ENCODE measurements around the gene PRSS53. TPM values are rescaled to one million over a fixed set of nuclear protein-coding genes. Genes with fewer than 3 reads are reported as not detected.

PRSS53 gene
- total RNA-seq = 2.7 and 3.2 TPM in 2 replicates

DNA sequence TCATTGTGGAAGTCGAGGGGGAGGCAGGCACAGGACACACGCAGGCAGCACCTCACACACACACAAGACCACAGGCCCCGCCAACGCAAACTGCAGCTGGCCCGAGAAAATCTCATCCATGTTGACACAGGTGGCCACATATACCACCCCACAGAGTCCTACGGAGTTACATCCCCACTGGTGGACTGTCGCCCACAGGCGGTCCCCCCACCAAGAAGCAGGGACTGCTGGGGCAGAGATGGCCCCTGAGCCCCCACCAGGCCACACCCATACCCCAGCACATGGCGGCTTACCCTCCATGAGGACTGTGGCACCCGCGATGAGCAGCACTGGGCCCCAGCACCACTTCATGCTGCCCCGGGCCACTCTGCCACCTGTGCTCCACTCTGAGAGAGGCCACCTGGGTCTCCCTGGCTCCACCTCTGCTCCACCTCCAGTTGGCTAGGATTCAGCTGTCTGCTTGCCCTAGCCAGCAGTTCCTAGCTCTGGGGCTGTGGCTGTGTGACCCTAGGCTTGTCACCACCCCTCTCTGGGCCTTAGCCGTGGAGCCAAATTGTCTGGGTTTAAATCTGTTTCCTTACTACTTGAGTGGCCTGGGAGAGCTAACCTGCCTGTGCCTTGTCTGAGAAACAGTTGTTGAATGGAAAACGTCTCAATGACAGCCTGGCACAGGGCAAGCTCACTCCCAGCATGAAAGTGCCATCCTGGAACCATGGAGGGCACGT is at the start of gene PRSS53:
TSS of gene PRSS53 (minus strand) at position 485 of the 725 bp plus-strand sequence. CDS start at position 351, 134 bp downstream.

DNA sequence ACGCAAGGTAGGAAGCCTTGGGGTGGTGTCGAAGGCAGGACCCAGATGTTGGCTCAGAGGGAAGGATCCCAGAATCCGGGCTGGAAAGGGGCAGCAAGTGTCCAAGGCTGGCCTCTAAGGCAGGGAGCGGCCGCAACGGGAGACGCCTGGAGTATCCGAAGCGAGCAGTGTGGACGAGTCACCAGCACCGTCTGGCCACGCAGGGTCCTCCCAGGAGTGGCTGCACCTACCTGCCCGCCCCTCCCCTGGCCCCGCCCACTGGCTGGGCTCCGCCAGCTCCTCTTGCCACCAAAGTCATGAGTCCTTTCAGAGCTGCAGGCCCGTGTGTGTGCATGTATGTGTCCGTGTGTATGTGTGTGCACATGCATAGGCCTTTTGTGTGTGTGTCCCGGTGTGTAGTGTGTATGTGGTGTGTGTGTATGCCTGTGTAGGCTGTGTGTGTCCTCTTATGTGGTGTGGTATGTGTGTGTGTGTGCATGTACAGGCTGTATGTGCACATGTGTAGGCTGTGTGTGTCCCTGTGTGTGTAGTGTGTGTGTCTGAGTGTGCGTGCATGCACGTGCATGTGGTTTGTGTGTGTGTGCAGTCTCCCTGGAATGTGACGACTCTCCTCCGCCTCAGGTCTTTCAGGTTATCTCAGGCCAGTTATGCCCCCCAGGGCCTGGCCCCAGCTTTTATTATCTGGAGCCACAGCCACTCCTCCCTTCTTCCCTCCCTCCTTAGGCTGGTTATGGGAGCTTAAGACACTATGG is 47.0 kb upstream of the PRSS53 start, which contains the start of gene PRSS8:
TSS of gene PRSS8 (minus strand) at position 193 of the 752 bp plus-strand sequence. CDS start 229 bp downstream, outside the sequence.

DNA sequence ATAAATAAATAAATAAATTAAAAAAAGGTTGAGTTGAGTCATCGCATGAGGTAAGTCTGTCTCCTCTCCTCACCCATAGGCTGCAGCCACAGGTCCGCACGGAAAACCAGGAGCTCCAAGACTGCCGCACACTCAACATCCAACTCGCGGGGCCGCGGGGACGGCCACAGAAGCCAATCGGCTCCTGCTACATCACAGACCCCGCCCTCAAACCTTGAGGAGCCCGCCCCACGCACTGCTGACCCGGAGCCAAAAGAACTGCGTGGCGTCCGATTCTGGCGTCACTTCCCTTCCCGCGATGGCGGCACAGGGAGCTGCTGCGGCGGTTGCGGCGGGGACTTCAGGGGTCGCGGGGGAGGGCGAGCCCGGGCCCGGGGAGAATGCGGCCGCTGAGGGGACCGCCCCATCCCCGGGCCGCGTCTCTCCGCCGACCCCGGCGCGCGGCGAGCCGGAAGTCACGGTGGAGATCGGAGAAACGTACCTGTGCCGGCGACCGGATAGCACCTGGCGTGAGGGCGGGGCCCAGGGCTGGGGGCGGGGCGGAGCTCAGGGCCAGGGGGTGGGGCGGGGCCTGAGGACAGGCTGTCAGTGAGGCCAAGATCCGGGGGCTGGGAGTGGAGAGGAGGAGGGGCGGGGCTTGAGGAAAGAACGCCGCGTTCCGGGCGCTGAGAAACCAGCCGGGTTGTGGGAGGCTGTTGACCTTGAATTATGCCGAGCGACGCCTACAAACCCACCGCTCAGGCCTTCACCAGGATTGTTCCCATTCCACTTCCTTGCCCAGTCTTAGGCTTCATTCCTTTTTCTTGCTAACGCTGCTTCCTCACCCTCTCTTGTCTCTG is 28.9 kb upstream of the PRSS53 start, which contains the start of gene KAT8:
TSS of gene KAT8 (plus strand) at position 281 of the 839 bp plus-strand sequence. CDS start at position 299, 18 bp downstream.

DNA sequence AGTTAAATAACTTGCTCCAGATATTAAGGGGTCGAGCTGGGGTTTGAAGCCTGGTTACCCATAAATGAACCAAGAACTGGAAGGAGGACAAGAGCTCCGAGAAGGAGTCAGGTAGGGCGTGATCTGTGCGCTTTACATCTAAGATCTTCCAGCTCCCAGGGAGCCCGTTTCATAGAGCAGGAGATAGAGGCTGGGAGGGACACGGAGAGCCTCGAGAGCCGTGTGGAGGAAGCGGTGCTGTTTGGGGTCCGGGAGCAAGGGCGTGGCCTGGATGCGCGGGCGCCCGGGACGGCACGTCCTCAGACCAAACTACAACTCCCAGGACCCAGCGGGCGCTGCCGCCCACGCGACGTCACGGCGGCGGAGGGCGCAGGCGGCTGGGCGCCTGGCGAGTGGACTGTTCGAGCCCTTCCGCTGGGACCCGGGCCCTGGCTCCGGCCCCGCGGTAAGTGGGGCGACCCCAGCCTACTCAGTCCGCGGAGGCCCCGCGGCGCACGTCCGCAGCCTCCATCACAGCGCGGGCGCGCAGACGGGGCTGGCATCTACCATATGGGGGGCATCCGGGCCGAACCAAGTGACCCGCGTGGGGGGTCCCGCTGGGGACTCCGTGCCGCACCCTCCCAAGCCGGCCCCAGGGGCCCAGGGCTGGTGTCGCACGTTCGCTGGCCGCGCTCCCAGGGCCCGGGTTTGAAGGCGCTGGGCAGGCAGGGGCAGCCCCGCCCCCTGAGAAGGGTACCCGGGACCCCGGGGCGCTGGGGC is 19.5 kb upstream of the PRSS53 start, which contains the start of gene BCKDK:
TSS of gene BCKDK (plus strand) at position 352 of the 759 bp plus-strand sequence. CDS start 838 bp downstream, outside the sequence.

DNA sequence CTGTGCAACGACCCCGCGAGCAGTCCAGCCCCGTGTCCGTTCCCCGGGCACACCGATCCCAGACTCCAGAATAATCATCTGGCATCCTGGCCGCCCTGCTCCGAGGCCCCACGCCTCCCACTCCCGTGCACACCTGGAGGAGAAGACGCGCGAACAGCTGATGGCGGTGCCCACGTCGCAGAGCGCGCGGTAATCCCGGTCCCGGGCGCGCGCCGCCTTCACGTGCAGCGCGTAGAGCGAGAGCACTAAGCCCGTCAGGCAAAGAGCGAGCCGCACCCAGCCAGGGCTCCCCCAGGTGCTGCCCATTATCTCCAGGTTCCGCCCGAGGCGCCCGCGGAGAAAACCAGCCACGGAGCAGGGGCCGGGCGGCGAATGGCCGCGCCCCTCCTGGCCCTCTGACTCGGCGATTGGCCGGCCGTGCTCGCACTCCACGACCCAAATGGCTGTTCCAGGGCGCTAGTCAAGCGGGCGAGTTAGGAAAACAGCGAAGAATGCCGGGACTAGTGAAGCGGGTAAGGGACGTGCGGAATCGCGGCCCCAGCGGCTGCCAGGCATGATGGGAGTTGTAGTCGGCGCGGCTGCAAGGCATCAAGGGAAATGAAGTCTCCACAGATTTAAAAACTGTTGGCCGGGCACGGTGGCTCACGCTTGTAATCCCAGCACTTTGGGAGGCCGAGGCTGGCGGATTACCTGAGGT is 5.8 kb upstream of the PRSS53 start, which contains the start of gene VKORC1:
TSS of gene VKORC1 (minus strand) at position 374 of the 697 bp plus-strand sequence. CDS start at position 306, 68 bp downstream.

DNA sequence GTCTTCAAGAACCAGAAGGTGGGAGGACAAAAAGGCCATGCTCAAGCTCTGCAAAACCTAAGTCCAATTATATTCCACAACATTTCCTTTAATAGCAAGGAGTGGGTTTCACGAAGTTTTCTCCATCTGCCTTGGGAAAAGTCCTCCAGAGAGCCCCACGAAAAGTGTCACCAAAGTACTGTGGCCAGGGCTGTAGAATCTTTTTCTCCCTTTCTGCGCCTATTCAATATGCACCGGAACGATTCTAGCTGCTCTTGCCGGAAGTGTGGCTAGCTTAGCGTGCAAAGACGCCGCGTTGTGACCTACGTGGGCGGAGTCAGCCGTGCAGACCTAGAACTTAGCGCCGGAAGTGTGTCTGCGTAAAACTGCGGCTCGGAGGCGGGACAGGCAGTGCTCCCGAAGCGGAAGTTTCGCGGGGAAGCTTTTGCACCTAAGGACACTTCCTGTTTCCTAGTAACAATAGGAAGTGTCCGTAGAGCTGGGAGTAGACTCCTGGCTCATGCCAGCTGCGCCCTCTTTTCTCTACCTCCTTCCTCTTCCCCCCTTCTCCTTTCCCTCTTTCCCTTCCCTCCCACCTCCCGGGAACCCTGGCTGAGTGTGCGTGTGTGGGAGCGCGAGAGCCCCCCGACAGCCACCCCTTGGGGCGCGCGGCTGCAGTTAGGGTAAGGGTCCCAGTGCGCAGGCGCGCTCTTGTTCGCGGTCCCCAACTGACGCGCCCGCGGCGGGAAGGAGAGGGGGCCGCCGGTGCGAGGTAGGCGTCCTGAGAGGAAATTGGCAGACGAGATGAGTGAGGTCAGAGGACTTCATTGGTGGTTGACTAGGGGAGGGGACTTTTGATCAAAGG is 14.6 kb downstream of the PRSS53 start, which contains the start of the genes ZNF646 and ZNF668:
TSS of gene ZNF646 (plus strand) at position 453 of the 844 bp plus-strand sequence. CDS start 1,903 bp downstream, outside the sequence.
TSS of gene ZNF668 (minus strand) at position 271 of the 844 bp plus-strand sequence. CDS start 9,781 bp downstream, outside the sequence.

Other genes with a start within 250 kb of the PRSS53 start
- 51.4 and 53.5 TPM in 2 replicates for gene BCL7C, start 194.9 kb downstream of the PRSS53 start, total RNA-seq
- 2.2 and 3.0 TPM in 2 replicates for gene CTF1, start 192.3 kb downstream of the PRSS53 start, total RNA-seq
- gene FBXL19, start 165.4 kb downstream of the PRSS53 start, total RNA-seq = 20.0 and 28.0 TPM in 2 replicates
- gene ORAI3, start 139.9 kb downstream of the PRSS53 start, total RNA-seq = 24.9 and 35.2 TPM in 2 replicates
- gene SETD1A, start 131.2 kb downstream of the PRSS53 start, total RNA-seq = 2.7 and 6.6 TPM in 2 replicates
- 28.0 and 35.6 TPM in 2 replicates for gene HSD3B7, start 103.7 kb downstream of the PRSS53 start, total RNA-seq
- 2.1 and 2.5 TPM in 2 replicates for gene STX1B, start 78.3 kb downstream of the PRSS53 start, total RNA-seq
- gene STX4, start 55.4 kb downstream of the PRSS53 start, total RNA-seq = 26.0 and 31.5 TPM in 2 replicates
- gene ZNF668, start 14.7 kb downstream of the PRSS53 start, total RNA-seq = 10.6 and 14.1 TPM in 2 replicates
- gene ZNF646, start 14.5 kb downstream of the PRSS53 start, total RNA-seq = 13.9 and 15.1 TPM in 2 replicates
- gene VKORC1, start 5.9 kb upstream of the PRSS53 start, total RNA-seq = 98.5 and 142 TPM in 2 replicates
- gene BCKDK, start 19.4 kb upstream of the PRSS53 start, total RNA-seq = 16.9 and 18.6 TPM in 2 replicates
- gene KAT8, start 28.7 kb upstream of the PRSS53 start, total RNA-seq = 33.6 and 37.0 TPM in 2 replicates
- gene PRSS8, start 46.8 kb upstream of the PRSS53 start, total RNA-seq = not detected in 2 replicates
- gene PRSS36, start 61.1 kb upstream of the PRSS53 start, total RNA-seq = 0.33 and 0.75 TPM in 2 replicates
- 79.6 and 121 TPM in 2 replicates for gene FUS, start 91.2 kb upstream of the PRSS53 start, total RNA-seq
- gene PYCARD, start 113.8 kb upstream of the PRSS53 start, total RNA-seq = 57.3 and 76.4 TPM in 2 replicates
- gene TRIM72, start 125.2 kb upstream of the PRSS53 start, total RNA-seq = under 0.01 TPM in 1 of 2 replicates, not detected in the other
- gene PYDC1, start 128.2 kb upstream of the PRSS53 start, total RNA-seq = not detected in 2 replicates
- 0.11 TPM in 1 of 2 replicates, not detected in the other for gene ITGAM, start 171.0 kb upstream of the PRSS53 start, total RNA-seq